CD14-positive monocyte (primary cell): Measurements from ENCODE around the gene SRP14. TPM values are rescaled to one million over a fixed set of nuclear protein-coding genes. Genes with fewer than 3 reads are reported as not detected.
A peak's percentile ranks its signal among the peaks of the same experiment; 100 is the strongest.

Experiments
- DNase-seq, 3 donors: peaks; one replicate each; pipeline ENCODE4 v3.0.0-alpha.2; 2011 to 2022
- H2AFZ ChIP-seq: 2 replicates; pipeline ENCODE4 v1.6.0; 2012; ENCODE audit warnings: mild to moderate bottlenecking, low read depth, low read length, inconsistent platforms; ENCODE audit not compliant: insufficient read depth, poor library complexity, severe bottlenecking
- H3K27ac ChIP-seq, 2 donors: 1 replicate in 1 of 2; 2 replicates in 1 of 2; pipeline ENCODE4 v1.5.1; 2012 to 2013; ENCODE audit warnings: low read length in 2 of 2, control low read depth in 1 of 2, inconsistent platforms in 1 of 2, low read depth in 1 of 2, mild to moderate bottlenecking in 1 of 2
- H3K27me3 ChIP-seq, 2 donors: one replicate each; pipeline versions ENCODE4 v1.6.0 to v1.6.1; 2011 to 2013; ENCODE audit warnings: low read length in 2 of 2; ENCODE audit not compliant: control insufficient read depth in 2 of 2, insufficient read depth in 2 of 2
- H3K36me3 ChIP-seq, 2 donors: replicated peaks in 1 of 2; 1 replicate in 1 of 2; 2 replicates in 1 of 2; pipeline versions ENCODE4 v1.5.1 to v1.6.1; 2012 to 2013; ENCODE audit warnings: low read length in 2 of 2, control low read depth in 1 of 2, inconsistent platforms in 1 of 2, mild to moderate bottlenecking in 1 of 2; ENCODE audit not compliant: insufficient read depth in 2 of 2, control insufficient read depth in 1 of 2
- H3K4me1 ChIP-seq, 2 donors: 1 replicate in 1 of 2; 2 replicates in 1 of 2; pipeline versions ENCODE4 v1.5.1 to v1.6.1; 2012 to 2013; ENCODE audit warnings: low read length in 2 of 2, control low read depth in 1 of 2, inconsistent platforms in 1 of 2, mild to moderate bottlenecking in 1 of 2, moderate library complexity in 1 of 2; ENCODE audit not compliant: insufficient read depth in 2 of 2, control insufficient read depth in 1 of 2
- H3K4me2 ChIP-seq: replicated peaks from 2 replicates; pipeline ENCODE3; 2012; ENCODE audit warnings: low read length, moderate library complexity, mild to moderate bottlenecking; ENCODE audit not compliant: poor library complexity, severe bottlenecking; ENCODE audit errors: extremely low read depth
- H3K4me3 ChIP-seq, 3 experiments: fragments of 200-600 bp in 1 of 3; sonication (generic) in 1 of 3; replicated peaks in 1 of 3; 1 replicate in 2 of 3; 2 replicates in 1 of 3; pipeline ENCODE4 v1.5.1; 2011 to 2013; ENCODE audit warnings: low read length in 3 of 3, mild to moderate bottlenecking in 3 of 3, control low read depth in 2 of 3, low read depth in 2 of 3, inconsistent platforms in 1 of 3, moderate library complexity in 1 of 3
- H3K79me2 ChIP-seq: 2 replicates; pipeline ENCODE4 v1.6.0; 2012; ENCODE audit warnings: mild to moderate bottlenecking, control low read depth, inconsistent platforms, low read length, moderate library complexity; ENCODE audit not compliant: insufficient read depth
- H3K9ac ChIP-seq: 2 replicates; pipeline ENCODE4 v1.6.0; 2017; ENCODE audit warnings: low read length, mild to moderate bottlenecking; ENCODE audit not compliant: insufficient read depth, poor library complexity, severe bottlenecking
- H3K9me3 ChIP-seq, 2 donors: replicated peaks in 1 of 2; 1 replicate in 1 of 2; 2 replicates in 1 of 2; pipeline versions ENCODE4 v1.5.1 to v1.6.1; 2012 to 2013; ENCODE audit warnings: low read length in 2 of 2, control low read depth in 1 of 2; ENCODE audit not compliant: control insufficient read depth in 1 of 2, insufficient read depth in 1 of 2
- H4K20me1 ChIP-seq: 2 replicates; pipeline ENCODE4 v1.6.0; 2012; ENCODE audit warnings: mild to moderate bottlenecking, low read length, control low read depth, moderate library complexity; ENCODE audit not compliant: insufficient read depth
- H3K27ac Mint-ChIP-seq, 7 donors: one replicate each; pipeline ENCODE4 v1.8.0; 2020; ENCODE audit warnings: mild to moderate bottlenecking in 7 of 7, mixed read lengths in 7 of 7, moderate library complexity in 6 of 7, inconsistent platforms in 2 of 7
- H3K27me3 Mint-ChIP-seq, 3 donors: one replicate each; pipeline ENCODE4 v1.8.0; 2021 to 2022; ENCODE audit warnings: low read depth in 3 of 3, mild to moderate bottlenecking in 3 of 3, mixed read lengths in 3 of 3, moderate library complexity in 3 of 3, inconsistent platforms in 1 of 3
- H3K36me3 Mint-ChIP-seq, 2 donors: one replicate each; pipeline ENCODE4 v1.8.0; 2020; ENCODE audit warnings: mixed read lengths in 2 of 2, inconsistent platforms in 1 of 2, mild to moderate bottlenecking in 1 of 2
- H3K4me1 Mint-ChIP-seq: one replicate; pipeline ENCODE4 v1.8.0; 2020; ENCODE audit warnings: mild to moderate bottlenecking, mixed read lengths
- H3K4me3 Mint-ChIP-seq, 2 donors: one replicate each; pipeline ENCODE4 v1.8.0; 2020; ENCODE audit warnings: mild to moderate bottlenecking in 2 of 2, mixed read lengths in 2 of 2, moderate library complexity in 1 of 2
- H3K9me3 Mint-ChIP-seq, 7 donors: one replicate each; pipeline ENCODE4 v1.8.0; 2020 to 2022; ENCODE audit warnings: mixed read lengths in 7 of 7, mild to moderate bottlenecking in 6 of 7, moderate library complexity in 6 of 7, inconsistent platforms in 2 of 7
- WGBS: methylation state at CpG from one replicate; pipeline ENCODE4 v1.1.5; 2013; ENCODE audit warnings: missing lambda C conversion rate; ENCODE audit not compliant: insufficient coverage; 5-methylcytosine and 5-hydroxymethylcytosine counted together
- intact Hi-C, 2 donors: fragments of 100-400 bp; cut with micrococcal nuclease; formaldehyde crosslinking; loops; one replicate each; pipeline versions ENCODE4 v1.15.0 to v1.15.1; 2023
- polyA plus RNA-seq, 3 donors: library from polyadenylated mRNA; depleted of rRNA in 1 of 3; unstranded in 2 of 3; stranded (reverse) in 1 of 3; fragments of 300-500 nt in 2 of 3; fragments of >200 nt in 1 of 3; fragmentation: Illumina TruSeq in 2 of 3; gene quantifications; 1 replicate in 2 of 3; 2 replicates in 1 of 3; pipeline ENCODE4 v1.2.3, GENCODE V29; 2012 to 2021
- TF ChIP-seq, protein P1 (sequence below): fragments of 200-600 bp; IDR thresholded peaks from one replicate; pipeline ENCODE4 v1.8.0; 2022; ENCODE audit warnings: antibody characterized with exemption, mild to moderate bottlenecking

Gene SRP14
- polyA plus RNA-seq, 3 donors, result 181 to 548 (median 525) TPM

- Histone ChIP-seq H3K4me1 (peaks cover 48 to 57% of the 10 kb centered on the region in 2 donors), H3K9me3 (no peaks in the 10 kb centered on the region), H3K4me3 (peak overlapping the region in 1 of 3 experiments; percentile 32), H3K79me2 (no peaks in the 10 kb centered on the region), H3K4me2 (peak overlapping the region; percentile 45), H3K36me3 (no peaks in the 10 kb centered on the region), H4K20me1 (no peaks in the 10 kb centered on the region), H3K27ac (peak overlapping the region; percentile 85 to 97), H2AFZ (peak overlapping the region; percentile 60), H3K9ac (peak overlapping the region; percentile 76), H3K27me3 (no peaks in the 10 kb centered on the region)
- Mint-ChIP-seq H3K4me3 (no peak overlapping the region), H3K27ac (peak overlapping the region; percentile 93 to 98 (median 97)), H3K9me3 (peaks cover 0 to 4% (median 0%) of the 10 kb centered on the region in 7 donors), H3K27me3 (no peaks in the 10 kb centered on the region), H3K4me1 (peaks cover 57% of the 10 kb centered on the region), H3K36me3 (peaks cover 0 to 2% of the 10 kb centered on the region in 2 donors)
- 100% methylated on average over 2 of the region's 5 CpGs for WGBS
- TF ChIP-seq, protein P1, sequence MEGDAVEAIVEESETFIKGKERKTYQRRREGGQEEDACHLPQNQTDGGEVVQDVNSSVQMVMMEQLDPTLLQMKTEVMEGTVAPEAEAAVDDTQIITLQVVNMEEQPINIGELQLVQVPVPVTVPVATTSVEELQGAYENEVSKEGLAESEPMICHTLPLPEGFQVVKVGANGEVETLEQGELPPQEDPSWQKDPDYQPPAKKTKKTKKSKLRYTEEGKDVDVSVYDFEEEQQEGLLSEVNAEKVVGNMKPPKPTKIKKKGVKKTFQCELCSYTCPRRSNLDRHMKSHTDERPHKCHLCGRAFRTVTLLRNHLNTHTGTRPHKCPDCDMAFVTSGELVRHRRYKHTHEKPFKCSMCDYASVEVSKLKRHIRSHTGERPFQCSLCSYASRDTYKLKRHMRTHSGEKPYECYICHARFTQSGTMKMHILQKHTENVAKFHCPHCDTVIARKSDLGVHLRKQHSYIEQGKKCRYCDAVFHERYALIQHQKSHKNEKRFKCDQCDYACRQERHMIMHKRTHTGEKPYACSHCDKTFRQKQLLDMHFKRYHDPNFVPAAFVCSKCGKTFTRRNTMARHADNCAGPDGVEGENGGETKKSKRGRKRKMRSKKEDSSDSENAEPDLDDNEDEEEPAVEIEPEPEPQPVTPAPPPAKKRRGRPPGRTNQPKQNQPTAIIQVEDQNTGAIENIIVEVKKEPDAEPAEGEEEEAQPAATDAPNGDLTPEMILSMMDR, result no peak
- intact Hi-C loops, result loop anchor here (2.0 to 10.0 kb wide), 6 partner anchors 35 to 262 kb away; partner anchors contain the start of genes BMF (in 1 of the 2), BUB1B (in 1 of the 2) and FSIP1 (in 1 of the 2)
- DNase-seq, result peak; percentile 71 to 89 (median 84)
These were observed 7.9 kb upstream of the SRP14 start for GRCh38 chr15:40046721-40047414.

DNA sequence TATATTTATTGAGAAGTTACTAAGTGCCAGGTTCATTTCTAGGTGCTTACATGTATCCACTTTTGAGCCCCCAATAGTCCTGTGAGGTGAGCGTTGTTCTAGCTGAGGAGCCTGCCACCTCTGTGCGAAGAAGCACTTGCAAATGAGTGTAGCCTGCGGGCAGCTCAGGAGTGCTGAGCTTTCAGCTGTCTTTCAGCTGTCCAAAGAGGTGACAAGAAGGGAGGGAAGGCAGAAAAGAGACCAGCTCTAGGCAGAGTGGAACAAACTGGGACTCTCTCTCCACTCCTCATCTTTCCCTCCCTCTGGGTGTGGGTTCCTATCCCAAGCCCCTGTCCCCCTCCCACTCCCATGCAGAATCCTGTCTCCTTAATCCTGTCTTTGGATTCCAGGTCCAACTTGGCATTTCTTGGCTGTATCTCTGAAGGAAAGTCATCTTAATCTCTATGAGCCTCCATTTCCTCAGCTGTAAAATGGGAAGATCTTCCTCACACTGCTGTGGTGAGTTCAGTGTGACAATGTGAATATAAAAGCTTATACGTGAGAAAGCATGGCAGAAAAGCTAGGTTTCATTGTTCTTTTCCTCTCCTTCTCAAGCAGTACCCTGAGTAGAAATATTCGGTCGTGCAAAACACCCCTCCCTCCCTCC lies 6.7 kb upstream of the SRP14 start:
- no peaks in the 10 kb centered on the region for H3K36me3 ChIP-seq
- no peak overlapping the region for H3K4me3 Mint-ChIP-seq
- H3K4me1 ChIP-seq, result peaks cover 48 to 57% of the 10 kb centered on the region in 2 donors
- TF ChIP-seq, protein P1, result no peak
- intact Hi-C loops, result loop anchor here (2.0 to 10.0 kb wide), 7 partner anchors 37 to 261 kb away; partner anchors contain the start of genes BMF (in 2 of the 2), BUB1B (in 1 of the 2) and FSIP1 (in 1 of the 2)
- H3K79me2 ChIP-seq, result peaks cover under 1% of the 10 kb centered on the region
- no CpG with 5 or more reads among the region's 6 CpGs for WGBS
- H4K20me1 ChIP-seq, result no peaks in the 10 kb centered on the region
- peaks cover 0 to 2% of the 10 kb centered on the region in 2 donors for H3K36me3 Mint-ChIP-seq
- peak overlapping the region in 1 of 3 experiments; percentile 39 for H3K4me3 ChIP-seq
- H2AFZ ChIP-seq, result no peak overlapping the region
- no peak for DNase-seq
- peak overlapping the region; percentile 54 for H3K4me2 ChIP-seq
- H3K9me3 ChIP-seq, result no peaks in the 10 kb centered on the region
- no peaks in the 10 kb centered on the region for H3K27me3 ChIP-seq
- peaks cover 57% of the 10 kb centered on the region for H3K4me1 Mint-ChIP-seq
- H3K9ac ChIP-seq, result no peak overlapping the region
- no peaks in the 10 kb centered on the region for H3K27me3 Mint-ChIP-seq
- peaks cover 0 to 4% (median 0%) of the 10 kb centered on the region in 7 donors for H3K9me3 Mint-ChIP-seq
- H3K27ac ChIP-seq, result peak overlapping the region; percentile 19 to 97
- H3K27ac Mint-ChIP-seq, result peak overlapping the region in 6 of 7 donors; percentile 28 to 95 (median 78)
